ENCODE data around the gene FMN2.

The FMN2 gene

DNA sequence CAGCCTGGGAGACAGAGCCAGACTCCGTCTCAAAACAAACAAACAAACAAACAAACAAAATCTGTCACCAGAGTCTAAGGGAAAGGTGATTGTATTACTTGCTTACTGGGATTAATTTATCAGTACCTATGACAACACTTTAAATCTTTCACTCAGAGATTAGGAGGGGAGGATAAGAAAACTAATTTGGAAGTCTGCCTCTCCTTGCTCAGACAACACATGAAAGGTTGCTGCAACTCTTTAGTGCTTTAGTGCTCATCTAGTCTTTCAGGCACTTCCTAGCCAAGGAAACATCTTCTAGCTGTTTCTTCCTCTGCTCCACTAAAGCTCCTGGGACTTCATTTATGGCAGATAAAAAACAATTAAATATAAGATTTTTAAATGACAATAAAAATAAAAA is 7.3 kb upstream of the FMN2 start:
- H3K4me2 ChIP-seq (ENCODE audit: low read length): no peak overlapping the region
- H3K27ac ChIP-seq (ENCODE audit: low read length): no peak overlapping the region
- no peak overlapping the region for H3K4me3 ChIP-seq (ENCODE audit: low read length)
- H3K27me3 ChIP-seq (ENCODE audit: low read depth, low read length): no peaks in the 10 kb centered on the region
- H3K9ac ChIP-seq (ENCODE audit: low read length): no peak overlapping the region
- no peaks in the 10 kb centered on the region for H3K79me2 ChIP-seq (ENCODE audit: low read length)
- H4K20me1 ChIP-seq (ENCODE audit: insufficient read depth, low read length): no peaks in the 10 kb centered on the region
- H2AFZ ChIP-seq (ENCODE audit: low read depth, low read length): no peak overlapping the region
- H3K4me1 ChIP-seq (ENCODE audit: low read length): no peaks in the 10 kb centered on the region
- no peaks in the 10 kb centered on the region for H3K36me3 ChIP-seq (replicated peaks; ENCODE audit: low read depth, low read length)
- H3K9me3 ChIP-seq (ENCODE audit: insufficient read depth, low read length): no peaks in the 10 kb centered on the region
- TF ChIP-seq, protein P1, sequence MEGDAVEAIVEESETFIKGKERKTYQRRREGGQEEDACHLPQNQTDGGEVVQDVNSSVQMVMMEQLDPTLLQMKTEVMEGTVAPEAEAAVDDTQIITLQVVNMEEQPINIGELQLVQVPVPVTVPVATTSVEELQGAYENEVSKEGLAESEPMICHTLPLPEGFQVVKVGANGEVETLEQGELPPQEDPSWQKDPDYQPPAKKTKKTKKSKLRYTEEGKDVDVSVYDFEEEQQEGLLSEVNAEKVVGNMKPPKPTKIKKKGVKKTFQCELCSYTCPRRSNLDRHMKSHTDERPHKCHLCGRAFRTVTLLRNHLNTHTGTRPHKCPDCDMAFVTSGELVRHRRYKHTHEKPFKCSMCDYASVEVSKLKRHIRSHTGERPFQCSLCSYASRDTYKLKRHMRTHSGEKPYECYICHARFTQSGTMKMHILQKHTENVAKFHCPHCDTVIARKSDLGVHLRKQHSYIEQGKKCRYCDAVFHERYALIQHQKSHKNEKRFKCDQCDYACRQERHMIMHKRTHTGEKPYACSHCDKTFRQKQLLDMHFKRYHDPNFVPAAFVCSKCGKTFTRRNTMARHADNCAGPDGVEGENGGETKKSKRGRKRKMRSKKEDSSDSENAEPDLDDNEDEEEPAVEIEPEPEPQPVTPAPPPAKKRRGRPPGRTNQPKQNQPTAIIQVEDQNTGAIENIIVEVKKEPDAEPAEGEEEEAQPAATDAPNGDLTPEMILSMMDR (IDR thresholded peaks at IDR 0.05; ENCODE audit: low read depth, low read length): no peak
- no peak for TF ChIP-seq EZH2phosphoT487 (IDR thresholded peaks at IDR 0.05; ENCODE audit: low read depth)

DNA sequence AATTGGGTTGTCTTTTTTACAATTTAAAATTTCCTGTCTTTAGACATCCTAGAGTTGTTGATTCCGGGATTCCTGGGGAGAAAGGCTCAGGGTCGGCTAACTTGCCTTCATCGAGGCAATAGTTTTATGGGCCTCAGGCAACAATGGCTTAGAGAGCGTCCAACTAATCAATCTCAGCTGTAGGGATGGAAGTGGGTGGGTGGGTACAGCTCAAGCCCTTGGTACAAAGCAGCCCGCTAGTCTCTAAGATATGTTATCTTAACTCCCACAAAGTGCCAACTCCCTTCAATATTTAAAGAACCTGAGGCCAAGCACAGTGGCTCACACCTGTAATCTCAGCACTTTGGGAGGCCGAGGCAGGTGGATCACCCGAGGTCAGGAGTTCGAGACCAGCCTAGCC is 6.9 kb upstream of the FMN2 start:
- no peaks in the 10 kb centered on the region for H3K4me1 ChIP-seq (ENCODE audit: low read length)
- H3K36me3 ChIP-seq (replicated peaks; ENCODE audit: low read depth, low read length): no peaks in the 10 kb centered on the region
- H3K4me2 ChIP-seq (ENCODE audit: low read length): no peak overlapping the region
- no peak overlapping the region for H3K9ac ChIP-seq (ENCODE audit: low read length)
- no peak overlapping the region for H2AFZ ChIP-seq (ENCODE audit: low read depth, low read length)
- no peak overlapping the region for H3K27ac ChIP-seq (ENCODE audit: low read length)
- no peak for TF ChIP-seq EZH2phosphoT487 (IDR thresholded peaks at IDR 0.05; ENCODE audit: low read depth)
- TF ChIP-seq, protein P1 (IDR thresholded peaks at IDR 0.05; ENCODE audit: low read depth, low read length): no peak
- no peak overlapping the region for H3K4me3 ChIP-seq (ENCODE audit: low read length)
- H3K79me2 ChIP-seq (ENCODE audit: low read length): no peaks in the 10 kb centered on the region
- H4K20me1 ChIP-seq (ENCODE audit: insufficient read depth, low read length): no peaks in the 10 kb centered on the region
- no peaks in the 10 kb centered on the region for H3K9me3 ChIP-seq (ENCODE audit: insufficient read depth, low read length)
- H3K27me3 ChIP-seq (ENCODE audit: low read depth, low read length): no peaks in the 10 kb centered on the region

DNA sequence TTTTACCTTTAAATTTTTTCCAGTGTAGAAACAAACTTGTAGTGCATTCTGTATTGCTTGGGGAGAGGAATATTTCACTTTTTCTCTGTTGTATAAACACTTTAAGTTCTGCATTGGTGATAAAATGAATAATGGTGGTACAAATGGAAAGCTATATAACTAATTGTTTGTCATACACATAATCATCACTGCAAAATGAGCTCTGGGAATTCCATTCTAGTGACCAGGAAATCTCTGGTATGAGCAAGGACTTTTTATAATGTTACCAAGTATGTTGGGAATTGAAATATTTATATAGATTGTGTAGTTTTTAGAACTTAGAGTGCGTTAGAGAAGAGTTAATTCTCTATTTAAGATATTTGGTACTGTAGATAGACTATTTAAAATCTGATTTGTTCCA is 5.0 kb upstream of the FMN2 start:
- Histone ChIP-seq H3K36me3 (replicated peaks; ENCODE audit: low read depth, low read length) (no peaks in the 10 kb centered on the region), H3K9me3 (ENCODE audit: insufficient read depth, low read length) (no peaks in the 10 kb centered on the region), H3K4me1 (ENCODE audit: low read length) (no peaks in the 10 kb centered on the region), H3K4me2 (ENCODE audit: low read length) (no peak overlapping the region), H3K4me3 (ENCODE audit: low read length) (no peak overlapping the region), H3K27ac (ENCODE audit: low read length) (no peak overlapping the region), H3K79me2 (ENCODE audit: low read length) (no peaks in the 10 kb centered on the region), H4K20me1 (ENCODE audit: insufficient read depth, low read length) (no peaks in the 10 kb centered on the region), H2AFZ (ENCODE audit: low read depth, low read length) (no peak overlapping the region), H3K27me3 (ENCODE audit: low read depth, low read length) (no peaks in the 10 kb centered on the region), H3K9ac (ENCODE audit: low read length) (no peak overlapping the region)
- TF ChIP-seq, protein P1 (IDR thresholded peaks at IDR 0.05; ENCODE audit: low read depth, low read length): no peak
- no peak for TF ChIP-seq EZH2phosphoT487 (IDR thresholded peaks at IDR 0.05; ENCODE audit: low read depth)

DNA sequence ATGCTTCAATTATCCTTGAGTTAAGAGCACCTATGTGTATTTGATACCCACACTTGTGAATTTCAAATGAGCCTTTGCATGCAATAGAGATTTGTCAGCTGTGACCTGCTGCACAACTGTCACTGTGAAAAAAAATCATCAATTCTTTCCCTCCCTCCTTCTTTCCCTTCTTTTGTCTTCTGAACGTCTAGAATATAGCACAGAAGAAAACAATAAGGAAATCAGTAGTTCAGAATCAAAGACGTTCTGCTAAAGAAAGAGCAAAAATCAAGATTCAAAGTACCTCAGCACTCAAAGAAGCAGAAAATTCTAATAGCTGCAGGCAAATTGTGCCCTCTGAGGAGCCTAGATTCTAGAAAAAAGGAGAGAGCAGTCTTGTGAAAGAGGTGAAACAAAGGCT is 1.7 kb upstream of the FMN2 start:
- no peak overlapping the region for H2AFZ ChIP-seq (ENCODE audit: low read depth, low read length)
- TF ChIP-seq, protein P1 (IDR thresholded peaks at IDR 0.05; ENCODE audit: low read depth, low read length): no peak
- TF ChIP-seq EZH2phosphoT487 (IDR thresholded peaks at IDR 0.05; ENCODE audit: low read depth): no peak

More for the DNA sequence above, 1.7 kb upstream of the FMN2 start:
- H3K4me3 ChIP-seq (ENCODE audit: low read length): no peak overlapping the region
- no peaks in the 10 kb centered on the region for H3K4me1 ChIP-seq (ENCODE audit: low read length)
- H3K27me3 ChIP-seq (ENCODE audit: low read depth, low read length): no peaks in the 10 kb centered on the region
- no peak overlapping the region for H3K27ac ChIP-seq (ENCODE audit: low read length)
- H3K79me2 ChIP-seq (ENCODE audit: low read length): no peaks in the 10 kb centered on the region
- no peak overlapping the region for H3K4me2 ChIP-seq (ENCODE audit: low read length)
- H4K20me1 ChIP-seq (ENCODE audit: insufficient read depth, low read length): no peaks in the 10 kb centered on the region
- H3K9ac ChIP-seq (ENCODE audit: low read length): no peak overlapping the region
- no peaks in the 10 kb centered on the region for H3K9me3 ChIP-seq (ENCODE audit: insufficient read depth, low read length)
- no peaks in the 10 kb centered on the region for H3K36me3 ChIP-seq (replicated peaks; ENCODE audit: low read depth, low read length)
